ENCODE measurements around the gene GSDME. TPM values are rescaled to one million over a fixed set of nuclear protein-coding genes. Genes with fewer than 3 reads are reported as not detected.

The GSDME gene
- total RNA-seq, 1 experiment from 2014 or later = 7.6 TPM

DNA sequence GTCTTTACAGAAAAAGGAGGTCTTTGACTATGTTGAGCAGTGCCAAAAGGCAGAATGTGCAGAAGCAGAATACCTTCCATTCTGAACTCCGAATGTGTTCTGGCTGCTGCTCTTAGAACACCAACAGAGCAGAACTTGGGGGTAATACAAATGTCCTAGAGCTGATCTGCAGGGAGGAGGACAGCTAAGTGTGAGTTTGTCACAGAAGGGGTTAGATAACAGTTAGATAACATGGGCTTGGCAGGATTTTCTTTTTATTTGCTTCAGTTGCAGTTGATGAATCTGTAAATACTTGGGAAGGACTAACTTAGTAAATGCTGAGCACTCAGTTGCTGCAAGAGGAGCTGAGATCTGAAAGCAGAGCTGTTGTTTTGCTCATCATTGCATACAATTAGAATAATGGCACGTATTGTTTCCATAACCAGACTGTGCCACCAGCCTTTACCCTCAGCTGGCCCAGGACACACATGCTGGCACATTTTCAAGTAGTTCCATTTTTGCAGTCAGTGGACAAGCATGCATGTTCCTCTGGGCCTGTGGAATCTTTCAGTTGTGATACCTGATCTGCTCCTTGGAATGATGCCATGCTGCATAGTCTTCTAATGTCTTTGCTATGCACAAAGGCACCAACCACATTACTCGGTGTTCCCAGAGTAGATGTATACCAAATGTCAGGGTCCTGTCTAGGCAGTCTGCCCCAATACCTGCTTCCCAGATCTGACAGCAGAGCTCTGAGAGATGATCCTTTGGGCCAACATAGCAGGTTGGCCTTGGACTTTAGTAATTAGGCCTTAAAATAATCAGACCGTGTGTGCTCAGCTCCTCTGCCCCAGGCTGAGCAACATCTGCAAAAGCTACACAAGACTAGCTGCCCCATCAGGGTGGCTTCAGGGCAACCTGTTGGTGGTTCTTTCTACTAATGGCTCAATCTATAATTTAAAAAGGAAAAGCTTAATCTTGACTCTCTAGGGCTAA is 55.7 kb downstream of the GSDME start (continued):
- TF ChIP-seq CTCF (IDR thresholded peaks at IDR 0.05 in 2 of 3, conservative IDR thresholded peaks at IDR 0.05 in 1 of 3; ENCODE audit: borderline replicate concordance in 1 of 3, insufficient read depth in 1 of 3, low read depth in 2 of 3, low read length in 2 of 3) (no peak), JUND (IDR thresholded peaks at IDR 0.05) (no peak), EZH2phosphoT487 (IDR thresholded peaks at IDR 0.05; ENCODE audit: borderline replicate concordance) (no peak), ZBTB33 (IDR thresholded peaks at IDR 0.05; ENCODE audit: extremely low read depth, insufficient replicate concordance, low read length) (no peak), CEBPB (IDR thresholded peaks at IDR 0.05; ENCODE audit: low read depth) (no peak), ELF1 (IDR thresholded peaks at IDR 0.05; ENCODE audit: borderline replicate concordance, low read depth) (no peak)

DNA sequence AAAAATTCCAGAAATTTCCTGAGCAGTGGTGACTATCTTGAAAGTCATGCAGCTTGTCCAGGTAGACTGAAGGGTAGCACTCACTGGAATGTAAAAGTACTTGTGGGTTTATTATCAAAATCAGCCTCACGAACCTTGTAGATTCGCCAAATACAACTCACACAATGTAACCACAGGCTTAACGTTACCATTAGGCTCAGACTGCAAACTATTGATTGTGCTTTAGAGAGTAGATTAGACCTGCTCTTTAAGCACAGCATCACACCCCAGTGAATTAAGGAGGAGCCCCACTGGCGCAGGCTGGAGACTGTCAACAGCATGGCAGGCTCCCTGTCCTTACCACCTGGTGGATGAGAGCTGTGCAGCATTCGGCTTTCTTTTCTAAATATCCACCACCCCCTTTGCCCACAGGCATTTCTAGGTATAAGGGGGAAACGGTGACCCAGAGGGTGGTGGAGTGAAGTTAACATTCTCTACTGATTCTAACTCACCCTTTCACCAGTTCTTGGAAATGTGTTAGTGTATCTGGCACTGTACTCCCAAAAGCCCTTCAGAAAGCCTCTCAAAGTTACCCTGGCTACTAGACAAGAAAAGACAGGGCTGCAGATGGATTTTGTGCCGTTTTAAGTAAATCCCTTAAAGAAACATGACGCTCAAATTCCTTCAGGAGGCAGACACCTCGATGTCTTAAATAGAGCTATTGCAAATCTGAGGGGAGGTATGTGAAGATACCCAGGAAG is 56.6 kb downstream of the GSDME start:
- CTCF ChIA-PET = no interaction called here
- intact Hi-C loops (cut with micrococcal nuclease) = no loop called here

More for the DNA sequence above, 56.6 kb downstream of the GSDME start:
- Histone ChIP-seq H3K9me3 (ENCODE audit: control insufficient read depth in 1 of 2, insufficient read depth in 1 of 2, low read depth in 1 of 2, low read length in 2 of 2) (no peaks in the 10 kb centered on the region), H3K79me2 (ENCODE audit: insufficient read depth, low read length) (no peaks in the 10 kb centered on the region), H3K27ac (ENCODE audit: low read depth, low read length) (no peak overlapping the region), H4K20me1 (ENCODE audit: insufficient read depth) (no peaks in the 10 kb centered on the region), H3K27me3 (ENCODE audit: insufficient read depth, low read length) (no peaks in the 10 kb centered on the region), H3K9me2 (ENCODE audit: insufficient read depth) (no peaks in the 10 kb centered on the region), H3K4me1 (ENCODE audit: control insufficient read depth in 1 of 2, insufficient read depth in 2 of 2, low read length in 2 of 2) (peaks cover 11 to 17% of the 10 kb centered on the region in 2 experiments), H3K36me3 (ENCODE audit: control insufficient read depth in 1 of 2, insufficient read depth in 2 of 2, low read length in 2 of 2) (0 out of 4 replicates have a peak, but pooled peaks cover 0 to 3% of the 10 kb centered on the region in 2 experiments), H3K4me2 (ENCODE audit: low read length) (no peak overlapping the region), H2AFZ (ENCODE audit: low read depth, low read length, poor library complexity, severe bottlenecking) (no peak overlapping the region), H3K9ac (ENCODE audit: low read length) (no peak overlapping the region), H3K4me3 (replicated peaks in 1 of 2; ENCODE audit: low read depth in 1 of 2, low read length in 2 of 2) (no peak overlapping the region)
- BruUV-seq (replicated peaks) = no TSS peak
- no peak for DNase-seq (ENCODE audit: low read depth, low spot score)
- TF ChIP-seq REST (IDR thresholded peaks at IDR 0.05; ENCODE audit: low read depth) (no peak), EZH2 (IDR thresholded peaks at IDR 0.05) (no peak), JUND (IDR thresholded peaks at IDR 0.05) (no peak)
- TF ChIP-seq, protein P1, sequence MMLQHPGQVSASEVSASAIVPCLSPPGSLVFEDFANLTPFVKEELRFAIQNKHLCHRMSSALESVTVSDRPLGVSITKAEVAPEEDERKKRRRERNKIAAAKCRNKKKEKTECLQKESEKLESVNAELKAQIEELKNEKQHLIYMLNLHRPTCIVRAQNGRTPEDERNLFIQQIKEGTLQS (IDR thresholded peaks at IDR 0.05) = no peak
- ATAC-seq = peak; percentile 40; the same call in 1 of the 2 replicates
- POLR2A ChIA-PET = no interaction called here
- RAD21 ChIA-PET (ENCODE audit: low non-redundant PET in 1 of 2, low total read pairs in 2 of 2, uncharacterized antibody in 2 of 2, unreplicated experiment in 2 of 2) = no interaction called here
